OCI-LY1 (cell line): ENCODE data around the gene MMS22L.

Source experiments
- CTCF ChIP-seq: fragments of 200-600 bp; sonication (generic), shearing (Covaris generic); IDR thresholded peaks from 2 replicates; pipeline ENCODE4 v1.5.1; 2017; ENCODE audit warnings: mild to moderate bottlenecking, antibody characterized with exemption, low read length, moderate library complexity, mixed read lengths
- EZH2 ChIP-seq: fragments of 200-600 bp; sonication (generic), shearing (Covaris generic); IDR thresholded peaks from 2 replicates; pipeline ENCODE4 v1.8.0; 2017; ENCODE audit warnings: borderline replicate concordance, mixed run types, mild to moderate bottlenecking, antibody characterized with exemption, low read length, moderate library complexity, mixed read lengths

- TF ChIP-seq CTCF (no peak), EZH2 (no peak)
Measured at GRCh38 chr6:97280766-97281165, 2.2 kb downstream of the MMS22L start.
